ENCODE results near the gene CRTC1. TPM values are rescaled to one million over a fixed set of nuclear protein-coding genes. Genes with fewer than 3 reads are reported as not detected.

Gene CRTC1
- total and polyA plus RNA-seq, 5 donors, result 9.2 to 15.1 (median 12.9) TPM

DNA sequence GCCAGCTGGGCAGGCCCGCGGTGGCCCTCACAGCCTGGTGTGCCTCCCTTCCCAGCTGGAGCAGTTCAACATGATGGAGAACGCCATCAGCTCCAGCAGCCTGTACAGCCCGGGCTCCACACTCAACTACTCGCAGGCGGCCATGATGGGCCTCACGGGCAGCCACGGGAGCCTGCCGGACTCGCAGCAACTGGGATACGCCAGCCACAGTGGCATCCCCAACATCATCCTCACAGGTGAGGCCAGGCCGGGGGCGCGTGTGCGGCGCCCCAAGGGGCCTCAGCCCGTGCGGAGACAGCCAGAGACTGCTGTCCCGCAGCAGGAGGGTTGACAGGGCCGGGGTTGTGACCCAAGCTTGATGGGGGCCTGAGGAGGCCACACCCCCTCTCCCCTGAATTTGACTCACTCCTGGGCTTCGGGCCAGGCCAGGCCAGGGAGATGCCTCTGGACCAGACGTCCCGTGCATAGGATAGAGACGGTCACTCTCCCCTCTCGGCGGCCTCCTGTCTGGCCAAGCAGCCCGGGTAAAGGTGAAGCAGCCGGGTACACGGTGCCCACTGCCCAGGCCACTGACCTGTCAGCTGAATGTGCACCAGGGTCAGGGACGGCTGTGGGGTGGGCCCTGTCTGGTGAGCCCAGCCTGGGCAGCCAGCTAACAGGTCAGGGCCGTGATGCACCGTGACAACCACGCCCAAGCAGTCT, 92.3 kb downstream of the CRTC1 start:
- no peak overlapping the region for H3K27ac ChIP-seq (ENCODE audit: low read length)
- DNase-seq (peak in 2 of 3 donors; percentile 59 to 63), ATAC-seq (peak in 1 of 2 donors; percentile 20)
- H3K9me3 ChIP-seq (ENCODE audit: control insufficient read depth, low read length), result no peaks in the 10 kb centered on the region
- intact Hi-C loops (cut with DNase I), result no loop called here
- H3K4me3 ChIP-seq (ENCODE audit: low read length), result no peak overlapping the region
- 86% methylated on average over 33 of the region's 33 CpGs for WGBS
- H3K4me1 ChIP-seq (ENCODE audit: control insufficient read depth, insufficient read depth, low read length), result no peaks in the 10 kb centered on the region
- H3K27me3 ChIP-seq (ENCODE audit: control insufficient read depth, insufficient read depth), result no peaks in the 10 kb centered on the region

DNA sequence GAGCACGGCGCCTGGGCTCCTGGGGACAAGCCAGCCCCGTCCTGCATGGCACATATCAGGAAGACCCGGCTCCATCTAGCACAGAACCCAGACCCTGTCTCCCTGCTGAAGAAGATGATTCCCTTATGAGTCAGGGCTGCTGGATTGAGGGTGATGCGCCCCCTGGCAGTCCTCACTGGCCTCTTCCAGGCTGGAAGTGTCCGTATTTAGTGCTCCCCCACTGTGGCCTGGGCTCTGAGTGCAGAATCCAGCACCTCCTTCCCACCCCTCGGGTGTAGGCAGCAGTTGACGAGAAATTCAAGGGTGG, 92.8 kb downstream of the CRTC1 start:
- no peaks in the 10 kb centered on the region for H3K9me3 ChIP-seq (ENCODE audit: control insufficient read depth, low read length)
- no peak overlapping the region for H3K27ac ChIP-seq (ENCODE audit: low read length)
- ATAC-seq (no peak), DNase-seq (peak in 2 of 3 donors; percentile 25 to 38)
- no peak overlapping the region for H3K4me3 ChIP-seq (ENCODE audit: low read length)
- intact Hi-C loops (cut with DNase I), result no loop called here
- H3K27me3 ChIP-seq (ENCODE audit: control insufficient read depth, insufficient read depth), result no peaks in the 10 kb centered on the region
- 82% methylated on average over 8 of the region's 8 CpGs for WGBS
- H3K4me1 ChIP-seq (ENCODE audit: control insufficient read depth, insufficient read depth, low read length), result no peaks in the 10 kb centered on the region

DNA sequence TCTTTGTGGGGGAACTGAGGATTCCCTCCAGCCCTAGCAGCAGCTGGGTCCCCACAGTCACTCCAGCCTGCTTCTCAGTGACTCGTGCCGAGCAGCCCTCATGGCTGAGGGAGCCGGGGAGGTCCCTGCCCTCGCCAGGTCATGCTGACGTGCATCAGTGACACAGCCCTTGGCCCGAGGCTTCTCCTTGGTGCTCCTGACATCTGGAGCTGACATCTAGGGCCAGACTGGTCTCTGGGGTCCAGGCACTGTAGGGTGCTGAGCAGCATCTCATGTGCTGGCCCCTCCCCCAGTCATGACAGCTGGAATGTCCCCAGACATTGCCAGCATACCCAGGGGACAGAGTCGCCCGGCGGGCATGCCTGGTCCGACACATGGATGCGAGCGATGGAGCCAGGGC, 93.3 kb downstream of the CRTC1 start:
- ATAC-seq, result no peak
- peak in 2 of 3 donors; percentile 45 to 67 for DNase-seq
- intact Hi-C loops (cut with DNase I), result no loop called here

DNA sequence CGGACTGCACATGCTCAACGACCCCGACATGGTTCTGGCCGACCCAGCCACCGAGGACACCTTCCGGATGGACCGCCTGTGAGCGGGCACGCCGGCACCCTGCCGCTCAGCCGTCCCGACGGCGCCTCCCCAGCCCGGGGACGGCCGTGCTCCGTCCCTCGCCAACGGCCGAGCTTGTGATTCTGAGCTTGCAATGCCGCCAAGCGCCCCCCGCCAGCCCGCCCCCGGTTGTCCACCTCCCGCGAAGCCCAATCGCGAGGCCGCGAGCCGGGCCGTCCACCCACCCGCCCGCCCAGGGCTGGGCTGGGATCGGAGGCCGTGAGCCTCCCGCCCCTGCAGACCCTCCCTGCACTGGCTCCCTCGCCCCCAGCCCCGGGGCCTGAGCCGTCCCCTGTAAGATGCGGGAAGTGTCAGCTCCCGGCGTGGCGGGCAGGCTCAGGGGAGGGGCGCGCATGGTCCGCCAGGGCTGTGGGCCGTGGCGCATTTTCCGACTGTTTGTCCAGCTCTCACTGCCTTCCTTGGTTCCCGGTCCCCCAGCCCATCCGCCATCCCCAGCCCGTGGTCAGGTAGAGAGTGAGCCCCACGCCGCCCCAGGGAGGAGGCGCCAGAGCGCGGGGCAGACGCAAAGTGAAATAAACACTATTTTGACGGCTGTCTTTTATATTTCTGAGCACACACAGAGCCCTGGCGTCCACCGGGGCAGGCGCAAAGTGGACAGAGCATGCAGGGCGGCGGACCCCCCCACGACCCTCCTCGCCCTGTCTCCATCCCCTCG, 94.0 kb downstream of the CRTC1 start:
- WGBS, result 51% methylated on average over 71 of the region's 71 CpGs
- ATAC-seq (no peak), DNase-seq (peak in 2 of 3 donors; percentile 63 to 64)
- Histone ChIP-seq H3K9me3 (ENCODE audit: control insufficient read depth, low read length) (no peaks in the 10 kb centered on the region), H3K4me3 (ENCODE audit: low read length) (no peak overlapping the region), H3K27ac (ENCODE audit: low read length) (no peak overlapping the region), H3K27me3 (ENCODE audit: control insufficient read depth, insufficient read depth) (no peaks in the 10 kb centered on the region), H3K4me1 (ENCODE audit: control insufficient read depth, insufficient read depth, low read length) (no peaks in the 10 kb centered on the region)
- intact Hi-C loops (cut with DNase I), result no loop called here

More for the DNA sequence above, 93.3 kb downstream of the CRTC1 start:
- Histone ChIP-seq H3K27ac (ENCODE audit: low read length) (no peak overlapping the region), H3K27me3 (ENCODE audit: control insufficient read depth, insufficient read depth) (no peaks in the 10 kb centered on the region), H3K9me3 (ENCODE audit: control insufficient read depth, low read length) (no peaks in the 10 kb centered on the region), H3K4me1 (ENCODE audit: control insufficient read depth, insufficient read depth, low read length) (no peaks in the 10 kb centered on the region), H3K4me3 (ENCODE audit: low read length) (no peak overlapping the region)
- 67% methylated on average over 12 of the region's 12 CpGs for WGBS

DNA sequence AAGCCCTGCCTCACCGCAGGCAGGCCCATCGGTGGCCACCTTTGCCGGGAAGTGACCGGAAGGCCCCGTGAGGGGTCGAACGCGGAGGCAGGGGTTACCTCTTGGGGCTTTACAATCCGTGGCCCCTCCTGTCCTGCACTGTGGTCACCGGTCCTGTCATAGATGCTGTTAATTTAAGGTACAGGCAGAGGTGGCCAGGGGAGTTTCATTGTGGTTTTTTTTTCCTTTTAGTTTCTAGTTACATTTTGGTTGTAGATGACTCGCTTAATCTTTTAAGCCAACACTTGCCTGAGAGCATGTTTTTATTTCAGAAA, 94.6 kb downstream of the CRTC1 start:
- Histone ChIP-seq H3K4me1 (ENCODE audit: control insufficient read depth, insufficient read depth, low read length) (no peaks in the 10 kb centered on the region), H3K27me3 (ENCODE audit: control insufficient read depth, insufficient read depth) (no peaks in the 10 kb centered on the region), H3K9me3 (ENCODE audit: control insufficient read depth, low read length) (no peaks in the 10 kb centered on the region), H3K4me3 (ENCODE audit: low read length) (no peak overlapping the region), H3K27ac (ENCODE audit: low read length) (no peak overlapping the region)
- DNase-seq (no peak), ATAC-seq (no peak)
- WGBS, result 58% methylated on average over 11 of the region's 11 CpGs
- intact Hi-C loops (cut with DNase I), result no loop called here

DNA sequence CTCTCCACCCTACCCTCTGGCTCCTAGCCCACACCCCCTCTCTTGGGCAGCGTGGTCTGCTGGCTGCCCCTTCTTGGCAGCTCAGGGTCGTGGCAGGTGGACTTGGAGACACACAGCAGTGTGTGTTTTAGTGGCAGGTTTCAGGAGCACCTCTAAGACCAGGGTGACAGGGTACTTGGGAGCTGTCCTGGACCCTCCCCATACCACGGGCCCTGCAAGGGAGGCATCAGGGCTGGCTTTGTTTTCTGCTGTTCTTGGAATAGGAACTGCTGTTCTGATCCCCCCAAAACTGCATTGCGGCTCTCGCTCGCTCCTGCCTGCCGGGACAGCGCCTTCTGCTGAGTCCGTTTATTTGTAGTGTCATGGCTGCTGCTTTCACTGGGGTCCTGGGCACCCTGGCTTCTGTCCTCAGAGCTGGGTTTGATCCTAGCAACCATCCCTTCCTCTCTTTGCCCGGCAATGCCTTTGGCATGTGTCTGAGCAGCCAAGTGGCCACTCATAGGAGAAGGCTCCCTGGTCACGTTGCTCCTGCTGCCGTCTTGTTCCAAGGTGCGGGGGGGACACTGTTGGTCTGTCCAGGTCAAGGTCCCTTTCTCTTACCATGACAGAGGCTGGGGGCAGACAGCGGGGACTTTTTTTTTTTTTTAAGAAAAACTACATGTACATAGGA, 95.5 kb downstream of the CRTC1 start:
- ATAC-seq, result no peak
- no peak overlapping the region for H3K4me3 ChIP-seq (ENCODE audit: low read length)
- H3K27ac ChIP-seq (ENCODE audit: low read length), result no peak overlapping the region
- no peaks in the 10 kb centered on the region for H3K27me3 ChIP-seq (ENCODE audit: control insufficient read depth, insufficient read depth)
- DNase-seq, result peak in 2 of 3 donors; percentile 36 to 46
- intact Hi-C loops (cut with DNase I), result no loop called here
- WGBS, result 80% methylated on average over 14 of the region's 14 CpGs
- no peaks in the 10 kb centered on the region for H3K4me1 ChIP-seq (ENCODE audit: control insufficient read depth, insufficient read depth, low read length)
- no peaks in the 10 kb centered on the region for H3K9me3 ChIP-seq (ENCODE audit: control insufficient read depth, low read length)

DNA sequence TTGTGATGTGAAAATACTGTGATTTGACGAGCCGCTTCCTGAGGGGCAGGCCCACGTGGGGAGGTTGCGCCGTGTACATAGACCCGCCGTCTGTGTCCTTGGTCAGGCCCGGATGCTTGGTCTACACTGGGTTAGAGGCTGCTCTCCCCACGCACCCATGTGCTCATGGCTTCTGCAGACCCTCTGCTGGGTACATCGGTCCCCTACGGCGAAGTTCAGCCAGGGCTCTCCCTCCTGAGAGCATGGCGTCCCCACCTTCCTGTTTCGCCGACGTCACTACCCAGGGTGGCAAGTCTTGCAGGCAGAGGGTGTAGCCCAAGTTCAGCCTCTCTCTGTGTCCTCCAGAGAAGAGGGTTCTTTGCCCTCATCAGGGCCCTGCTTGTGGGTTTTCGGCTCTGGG, 96.6 kb downstream of the CRTC1 start:
- WGBS, result 85% methylated on average over 17 of the region's 17 CpGs
- H3K27ac ChIP-seq (ENCODE audit: low read length), result no peak overlapping the region
- DNase-seq, result peak in 2 of 3 donors; percentile 9 to 44
- H3K27me3 ChIP-seq (ENCODE audit: control insufficient read depth, insufficient read depth), result no peaks in the 10 kb centered on the region
- no peak overlapping the region for H3K4me3 ChIP-seq (ENCODE audit: low read length)
- no peaks in the 10 kb centered on the region for H3K4me1 ChIP-seq (ENCODE audit: control insufficient read depth, insufficient read depth, low read length)
- no peak for ATAC-seq
- intact Hi-C loops (cut with DNase I), result no loop called here
- H3K9me3 ChIP-seq (ENCODE audit: control insufficient read depth, low read length), result no peaks in the 10 kb centered on the region

DNA sequence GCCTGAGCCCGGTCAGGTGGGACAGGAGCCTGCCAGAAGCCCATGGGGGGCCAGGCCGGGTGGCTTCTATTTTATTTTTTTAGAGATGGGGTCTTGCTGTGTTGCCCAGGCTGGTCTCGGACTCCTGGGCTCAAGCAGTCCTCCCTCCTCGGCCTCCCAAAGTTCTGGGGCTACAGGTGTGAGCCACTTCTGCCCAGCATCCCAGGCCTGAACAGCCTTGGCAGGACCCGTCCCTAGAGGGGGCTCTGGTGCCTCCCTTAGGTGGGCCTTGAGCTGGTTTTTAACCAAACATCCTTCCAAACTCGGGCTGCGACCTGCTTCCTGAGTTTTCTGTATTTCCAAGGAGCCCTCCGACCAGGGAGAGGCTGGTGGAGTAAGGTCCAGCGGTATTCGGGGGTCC, 97.2 kb downstream of the CRTC1 start:
- intact Hi-C loops (cut with DNase I), result no loop called here
- 78% methylated on average over 10 of the region's 10 CpGs for WGBS
- DNase-seq (no peak), ATAC-seq (no peak)
- H3K27me3 ChIP-seq (ENCODE audit: control insufficient read depth, insufficient read depth), result no peaks in the 10 kb centered on the region
- no peak overlapping the region for H3K4me3 ChIP-seq (ENCODE audit: low read length)
- H3K27ac ChIP-seq (ENCODE audit: low read length), result no peak overlapping the region
- no peaks in the 10 kb centered on the region for H3K9me3 ChIP-seq (ENCODE audit: control insufficient read depth, low read length)
- H3K4me1 ChIP-seq (ENCODE audit: control insufficient read depth, insufficient read depth, low read length), result peaks cover 3% of the 10 kb centered on the region

DNA sequence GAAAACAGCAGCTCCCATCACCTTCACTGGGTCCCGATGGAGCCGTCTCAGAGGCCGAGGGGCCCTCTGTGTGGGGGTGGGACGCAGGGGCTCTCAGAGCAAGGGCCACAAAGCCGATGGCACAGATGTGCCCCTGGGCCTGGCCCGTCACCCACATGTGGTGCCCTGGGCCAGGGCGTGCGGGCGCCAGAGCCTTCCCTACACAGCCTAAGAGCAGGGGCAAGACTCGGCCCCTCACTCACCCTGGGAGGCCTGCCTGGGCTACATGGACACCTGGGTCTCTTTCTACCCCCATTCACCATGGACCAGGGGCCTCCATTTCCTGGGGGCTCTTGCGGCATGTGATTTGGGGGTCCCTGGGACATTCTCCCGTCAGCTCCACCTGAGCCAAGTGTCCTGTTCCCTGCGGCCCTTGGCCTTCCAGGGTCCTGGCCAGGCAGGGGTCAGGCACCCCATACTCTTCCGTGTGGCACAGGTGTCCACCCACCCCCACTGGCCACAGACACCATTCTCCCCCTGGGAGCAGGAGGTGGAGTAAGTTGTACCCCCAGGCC, 97.6 kb downstream of the CRTC1 start:
- Histone ChIP-seq H3K27ac (ENCODE audit: low read length) (no peak overlapping the region), H3K4me3 (ENCODE audit: low read length) (no peak overlapping the region), H3K4me1 (ENCODE audit: control insufficient read depth, insufficient read depth, low read length) (peaks cover 3% of the 10 kb centered on the region), H3K9me3 (ENCODE audit: control insufficient read depth, low read length) (no peaks in the 10 kb centered on the region), H3K27me3 (ENCODE audit: control insufficient read depth, insufficient read depth) (no peaks in the 10 kb centered on the region)
- DNase-seq, result peak in 2 of 3 donors; percentile 32 to 36
- WGBS, result 89% methylated on average over 14 of the region's 14 CpGs
- ATAC-seq, result no peak
- intact Hi-C loops (cut with DNase I), result no loop called here

DNA sequence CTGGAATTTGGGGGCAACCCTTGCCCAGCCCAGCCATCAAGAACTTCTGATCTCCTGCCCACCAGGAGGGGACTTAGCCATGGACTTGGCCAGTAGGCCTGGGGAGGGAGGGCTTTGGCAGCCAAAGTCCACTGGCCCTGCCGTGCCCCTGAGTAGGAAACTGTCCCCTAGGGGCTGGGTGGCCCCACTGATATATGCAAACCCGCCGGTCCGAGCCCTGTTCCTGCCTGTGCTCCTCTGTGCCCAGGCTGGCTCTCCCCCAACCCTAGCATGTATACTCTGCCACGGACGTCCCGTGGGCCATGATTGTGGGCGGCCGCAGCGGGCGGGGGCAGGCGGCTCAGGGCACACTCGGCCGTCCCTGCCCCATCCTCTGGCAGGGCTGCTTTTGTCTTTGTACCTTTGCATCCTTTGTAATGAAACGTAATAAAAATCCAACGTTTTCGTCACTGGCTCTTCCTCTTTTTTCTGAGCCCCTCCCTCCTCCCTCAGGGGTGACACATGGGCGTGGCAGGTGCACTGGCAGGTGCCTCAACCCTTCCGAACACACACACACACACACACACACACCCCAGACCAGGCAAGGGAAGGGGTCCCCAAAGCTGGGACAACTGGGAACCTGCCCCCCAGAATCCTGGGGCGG, 98.5 kb downstream of the CRTC1 start:
- no peaks in the 10 kb centered on the region for H3K27me3 ChIP-seq (ENCODE audit: control insufficient read depth, insufficient read depth)
- H3K27ac ChIP-seq (ENCODE audit: low read length), result no peak overlapping the region
- 78% methylated on average over 20 of the region's 20 CpGs for WGBS
- DNase-seq (peak; percentile 15 to 40 (median 36)), ATAC-seq (no peak)
- intact Hi-C loops (cut with DNase I), result no loop called here
- no peaks in the 10 kb centered on the region for H3K9me3 ChIP-seq (ENCODE audit: control insufficient read depth, low read length)
- no peak overlapping the region for H3K4me3 ChIP-seq (ENCODE audit: low read length)
- peaks cover 3% of the 10 kb centered on the region for H3K4me1 ChIP-seq (ENCODE audit: control insufficient read depth, insufficient read depth, low read length)

Data from right cardiac atrium (tissue), 5 donors.